IMR-90 (cell line): ENCODE data around the gene DYSF. TPM values are rescaled to one million over a fixed set of nuclear protein-coding genes. Genes with fewer than 3 reads are reported as not detected.

Experiments
- ATAC-seq: fragments of 200-7000 bp; cut with Tn5 transposase; 2 replicates; pipeline ENCODE4 v1.9.1; 2020; ENCODE audit warnings: low read depth, mild to moderate bottlenecking, moderate library complexity
- BruUV-seq: library from RNA; stranded (reverse); fragments of 400-500 nt; replicated peaks from 2 replicates; lab custom pipeline; 2021; lab: Mats Ljungman, UMichigan
- CTCF ChIA-PET: fragments of 300-600 bp; formaldehyde crosslinking; extraction: SDS; loops from one replicate; lab custom pipeline; 2021; ENCODE audit warnings: antibody characterized with exemption; lab: Yijun Ruan, JAX
- POLR2A ChIA-PET: fragments of 300-600 bp; sonication (Branson Sonifier 250); formaldehyde crosslinking; loops from one replicate; lab custom pipeline; 2022; ENCODE audit warnings: antibody characterized with exemption; ENCODE audit not compliant: unreplicated experiment; lab: Charles Lee
- DNase-seq: peaks from one replicate; pipeline ENCODE4 v3.0.0; 2013
- H2AFZ ChIP-seq: replicated peaks from 2 replicates; pipeline ENCODE3; 2013; ENCODE audit warnings: low read length, mild to moderate bottlenecking; ENCODE audit not compliant: poor library complexity
- H2AK5ac ChIP-seq: 2 replicates; pipeline ENCODE4 v1.6.1; 2013; ENCODE audit warnings: low read depth, low read length, inconsistent platforms
- H2AK9ac ChIP-seq: replicated peaks from 2 replicates; pipeline ENCODE3; 2013; ENCODE audit warnings: mild to moderate bottlenecking, low read depth, low read length, moderate library complexity; ENCODE audit not compliant: poor library complexity
- H2BK120ac ChIP-seq: 2 replicates; pipeline ENCODE4 v1.6.1; 2013; ENCODE audit warnings: low read depth, low read length, inconsistent platforms
- H2BK15ac ChIP-seq: 3 replicates; pipeline ENCODE4 v1.6.1; 2013; ENCODE audit warnings: low read depth, low read length, inconsistent platforms
- H2BK20ac ChIP-seq: 2 replicates; pipeline ENCODE4 v1.6.1; 2013; ENCODE audit warnings: low read depth, mild to moderate bottlenecking, inconsistent platforms, low read length, moderate library complexity
- H2BK5ac ChIP-seq: 2 replicates; pipeline ENCODE4 v1.6.1; 2013; ENCODE audit warnings: mild to moderate bottlenecking, low read depth, low read length, inconsistent platforms; ENCODE audit not compliant: poor library complexity, severe bottlenecking
- H3K14ac ChIP-seq: replicated peaks from 2 replicates; pipeline ENCODE4 v1.6.1; 2013; ENCODE audit warnings: low read depth, low read length, inconsistent platforms
- H3K18ac ChIP-seq: 2 replicates; pipeline ENCODE4 v1.6.1; 2013; ENCODE audit warnings: low read depth, low read length, control low read depth
- H3K23ac ChIP-seq: 2 replicates; pipeline ENCODE4 v1.6.1; 2013; ENCODE audit warnings: low read depth, low read length, inconsistent platforms
- H3K27ac ChIP-seq: 2 replicates; pipeline ENCODE4 v1.5.1; 2013; ENCODE audit warnings: mild to moderate bottlenecking, control low read depth, low read length; ENCODE audit not compliant: insufficient read depth
- H3K27me3 ChIP-seq: 2 replicates; pipeline ENCODE4 v1.6.1; 2013; ENCODE audit warnings: low read length; ENCODE audit not compliant: control insufficient read depth, insufficient read depth
- H3K36me3 ChIP-seq: 2 replicates; pipeline ENCODE4 v1.6.1; 2013; ENCODE audit warnings: low read length, mixed read lengths; ENCODE audit not compliant: control insufficient read depth, insufficient read depth
- H3K4ac ChIP-seq: 2 replicates; pipeline ENCODE4 v1.6.1; 2013; ENCODE audit warnings: low read depth, low read length, inconsistent platforms
- H3K4me1 ChIP-seq: 2 replicates; pipeline ENCODE4 v1.6.1; 2013; ENCODE audit warnings: low read length, mixed read lengths; ENCODE audit not compliant: control insufficient read depth, insufficient read depth
- H3K4me2 ChIP-seq: 2 replicates; pipeline ENCODE4 v1.6.1; 2013; ENCODE audit warnings: low read depth, mild to moderate bottlenecking, control low read depth, low read length, moderate library complexity
- H3K4me3 ChIP-seq: 2 replicates; pipeline ENCODE4 v1.5.1; 2013; ENCODE audit warnings: low read depth, mild to moderate bottlenecking, control low read depth, low read length, moderate library complexity; ENCODE audit not compliant: insufficient read depth
- H3K56ac ChIP-seq: 2 replicates; pipeline ENCODE4 v1.6.1; 2013; ENCODE audit warnings: low read length, inconsistent platforms; ENCODE audit not compliant: insufficient read depth; ENCODE audit errors: extremely low read depth
- H3K79me1 ChIP-seq, 2 experiments: 2 replicates each; pipeline ENCODE4 v1.6.1; 2013; ENCODE audit warnings: low read length in 2 of 2, inconsistent platforms in 1 of 2, low read depth in 1 of 2
- H3K9ac ChIP-seq: 2 replicates; pipeline ENCODE4 v1.6.1; 2013; ENCODE audit warnings: low read depth, low read length, control low read depth
- H3K9me1 ChIP-seq: 2 replicates; pipeline ENCODE4 v1.6.1; 2013; ENCODE audit warnings: low read length, inconsistent platforms; ENCODE audit not compliant: insufficient read depth
- H3K9me3 ChIP-seq: 2 replicates; pipeline ENCODE4 v1.6.1; 2013; ENCODE audit warnings: low read length; ENCODE audit not compliant: control insufficient read depth, insufficient read depth
- H4K20me1 ChIP-seq: 2 replicates; pipeline ENCODE4 v1.6.1; 2013; ENCODE audit warnings: low read length, inconsistent platforms; ENCODE audit not compliant: insufficient read depth
- H4K5ac ChIP-seq: 2 replicates; pipeline ENCODE4 v1.6.1; 2013; ENCODE audit warnings: mild to moderate bottlenecking, low read depth, low read length, control low read depth
- H4K8ac ChIP-seq, 2 experiments: 2 replicates each; pipeline ENCODE4 v1.6.1; 2013; ENCODE audit warnings: low read depth in 2 of 2, low read length in 2 of 2, control low read depth in 1 of 2, inconsistent platforms in 1 of 2
- H4K91ac ChIP-seq: 2 replicates; pipeline ENCODE4 v1.6.1; 2013; ENCODE audit warnings: low read depth, low read length, inconsistent platforms; ENCODE audit not compliant: insufficient read depth
- CEBPB ChIP-seq: IDR thresholded peaks from 2 replicates; pipeline ENCODE4 v1.6.1; 2012; ENCODE audit warnings: low read depth, low read length, improper control_type of control experiment
- MAFK ChIP-seq: IDR thresholded peaks from 2 replicates; pipeline ENCODE4 v1.6.1; 2012; ENCODE audit warnings: low read depth, low read length, improper control_type of control experiment
- whole genome bisulfite sequencing, 2 experiments: methylation state at CpG; one replicate each; pipeline versions ENCODE4 v1.1.5 to v1.1.7; 2013; ENCODE audit warnings: missing lambda C conversion rate in 2 of 2; ENCODE audit not compliant: insufficient read length in 1 of 2; ENCODE audit errors: extremely low coverage in 2 of 2; 5-methylcytosine and 5-hydroxymethylcytosine counted together
- dilution Hi-C: fragments of 300-500 bp; cut with HindIII; formaldehyde crosslinking; loops from one replicate; pipeline ENCODE4 v1.14.3; 2018; ENCODE audit warnings: low sequenced_read_pairs; ENCODE audit not compliant: unreplicated experiment
- in situ Hi-C: fragments of 300-500 bp; cut with MboI; formaldehyde crosslinking; loops from 3 replicates; pipeline ENCODE4 v1.14.3; 2019; ENCODE audit warnings: low sequenced_read_pairs, inconsistent platforms, mixed read lengths
- intact Hi-C: fragments of 100-400 bp; cut with micrococcal nuclease; formaldehyde crosslinking; loops from 2 replicates; pipeline ENCODE4 v1.10.0; 2022
- polyA plus RNA-seq, 3 experiments: library from polyadenylated mRNA; depleted of rRNA; stranded (reverse); fragments of >200 nt; gene quantifications; 2 replicates each; pipeline ENCODE4 v1.2.3, GENCODE V29; 2012; ENCODE audit warnings: low replicate concordance in 1 of 3
- total RNA-seq: library from RNA; depleted of rRNA; stranded (reverse); fragments of >200 nt; gene quantifications from 2 replicates; pipeline ENCODE4 v1.2.3, GENCODE V29; 2012

DYSF gene
- total and polyA plus RNA-seq, 2 of the 4 experiments (the other 2 are of a cell fraction), result 0.09 to 0.18 TPM

- no peak for TF ChIP-seq CEBPB
Measured at GRCh38 chr2:71454221-71455010, 1.1 kb downstream of the DYSF start (continued).

GRCh38 chr2:71455011-71455740 lies 1.8 kb downstream of the DYSF start:
- H3K14ac ChIP-seq, result no peak overlapping the region
- H2AK9ac ChIP-seq, result no peak overlapping the region
- CTCF ChIA-PET, result no interaction called here
- H2BK5ac ChIP-seq, result no peak overlapping the region
- intact Hi-C loops, result no loop called here
- no peak overlapping the region for H3K4me3 ChIP-seq
- no peak overlapping the region for H2AFZ ChIP-seq
- no peak overlapping the region for H2BK15ac ChIP-seq
- no peak overlapping the region for H3K27ac ChIP-seq
- H4K20me1 ChIP-seq, result no peaks in the 10 kb centered on the region
- H2AK5ac ChIP-seq, result no peak overlapping the region
- no peak overlapping the region for H4K5ac ChIP-seq
- H2BK120ac ChIP-seq, result no peak overlapping the region
- no peak overlapping the region for H4K91ac ChIP-seq
- H3K79me1 ChIP-seq, result no peaks in the 10 kb centered on the region
- no peak overlapping the region for H4K8ac ChIP-seq
- in situ Hi-C loops, result no loop called here
- no peak overlapping the region for H3K23ac ChIP-seq
- H3K18ac ChIP-seq, result no peak overlapping the region
- no TSS peak for BruUV-seq
- H3K4me2 ChIP-seq, result no peak overlapping the region
- H3K36me3 ChIP-seq, result no peaks in the 10 kb centered on the region
- no peaks in the 10 kb centered on the region; the same call in 1 of the 2 replicates for H3K9me1 ChIP-seq
- H3K56ac ChIP-seq, result no peak overlapping the region
- H3K4ac ChIP-seq, result no peak overlapping the region
- H3K9me3 ChIP-seq, result no peaks in the 10 kb centered on the region
- H3K9ac ChIP-seq, result no peak overlapping the region
- dilution Hi-C loops, result no loop called here
- TF ChIP-seq MAFK, result no peak
- H3K27me3 ChIP-seq, result peaks cover 38% of the 10 kb centered on the region
- H2BK20ac ChIP-seq, result no peak overlapping the region
- POLR2A ChIA-PET, result no interaction called here
- WGBS, 2 experiments, result 100% methylated on average over 2 of the region's 8 CpGs; no CpG with 5 or more reads in 1 of the 2 experiments
- H3K4me1 ChIP-seq, result peaks cover 5% of the 10 kb centered on the region; the same call in 1 of the 2 replicates
- DNase-seq (no peak), ATAC-seq (no peak)
